ENCODE measurements around the gene DCTPP1. TPM values are rescaled to one million over a fixed set of nuclear protein-coding genes. Genes with fewer than 3 reads are reported as not detected.

DCTPP1 gene
- polyA plus RNA-seq, 1 of the 3 experiments (the other 2 are of a cell fraction): 79.2 TPM

DNA sequence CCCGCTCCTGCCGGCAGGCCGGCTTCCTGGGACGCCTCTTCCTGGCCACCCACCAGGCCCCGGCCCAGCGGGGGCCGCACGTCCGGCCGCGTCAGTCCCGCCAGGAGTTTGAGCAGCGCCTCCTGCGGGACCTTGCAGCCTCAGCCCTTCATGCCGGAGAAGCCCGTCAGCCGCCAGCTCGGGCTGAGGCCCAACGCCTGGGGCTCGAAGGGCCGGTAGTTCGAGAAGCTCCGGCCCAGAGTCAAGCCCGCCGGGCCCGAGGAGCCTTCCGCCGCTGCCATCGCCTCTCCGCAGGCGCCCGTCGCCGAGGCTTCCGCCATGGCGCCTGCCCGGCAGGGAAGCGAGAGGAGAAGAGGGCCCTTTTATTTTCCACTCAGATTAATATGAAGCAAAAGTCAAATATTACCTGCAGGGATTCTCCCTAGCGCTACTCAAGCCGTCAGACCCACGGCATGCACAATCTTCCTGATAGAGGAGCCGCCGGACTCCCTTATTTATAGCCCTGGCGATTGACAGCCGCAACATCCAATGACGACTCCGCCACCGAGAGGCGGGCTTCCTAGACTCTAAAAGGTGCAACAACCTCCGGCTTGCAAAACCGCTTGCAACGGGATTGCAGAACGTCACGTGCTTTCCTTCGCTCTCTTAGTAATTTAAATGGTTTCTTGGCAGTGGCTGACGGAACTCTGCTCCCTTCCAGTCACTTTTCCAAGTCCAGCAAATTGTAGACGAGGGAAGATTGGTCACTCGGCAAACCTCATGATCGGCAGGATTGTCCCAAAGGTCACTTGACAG lies 15.8 kb upstream of the DCTPP1 start, which contains the start of gene SEPHS2 (continued):
- TF ChIP-seq, protein P1, sequence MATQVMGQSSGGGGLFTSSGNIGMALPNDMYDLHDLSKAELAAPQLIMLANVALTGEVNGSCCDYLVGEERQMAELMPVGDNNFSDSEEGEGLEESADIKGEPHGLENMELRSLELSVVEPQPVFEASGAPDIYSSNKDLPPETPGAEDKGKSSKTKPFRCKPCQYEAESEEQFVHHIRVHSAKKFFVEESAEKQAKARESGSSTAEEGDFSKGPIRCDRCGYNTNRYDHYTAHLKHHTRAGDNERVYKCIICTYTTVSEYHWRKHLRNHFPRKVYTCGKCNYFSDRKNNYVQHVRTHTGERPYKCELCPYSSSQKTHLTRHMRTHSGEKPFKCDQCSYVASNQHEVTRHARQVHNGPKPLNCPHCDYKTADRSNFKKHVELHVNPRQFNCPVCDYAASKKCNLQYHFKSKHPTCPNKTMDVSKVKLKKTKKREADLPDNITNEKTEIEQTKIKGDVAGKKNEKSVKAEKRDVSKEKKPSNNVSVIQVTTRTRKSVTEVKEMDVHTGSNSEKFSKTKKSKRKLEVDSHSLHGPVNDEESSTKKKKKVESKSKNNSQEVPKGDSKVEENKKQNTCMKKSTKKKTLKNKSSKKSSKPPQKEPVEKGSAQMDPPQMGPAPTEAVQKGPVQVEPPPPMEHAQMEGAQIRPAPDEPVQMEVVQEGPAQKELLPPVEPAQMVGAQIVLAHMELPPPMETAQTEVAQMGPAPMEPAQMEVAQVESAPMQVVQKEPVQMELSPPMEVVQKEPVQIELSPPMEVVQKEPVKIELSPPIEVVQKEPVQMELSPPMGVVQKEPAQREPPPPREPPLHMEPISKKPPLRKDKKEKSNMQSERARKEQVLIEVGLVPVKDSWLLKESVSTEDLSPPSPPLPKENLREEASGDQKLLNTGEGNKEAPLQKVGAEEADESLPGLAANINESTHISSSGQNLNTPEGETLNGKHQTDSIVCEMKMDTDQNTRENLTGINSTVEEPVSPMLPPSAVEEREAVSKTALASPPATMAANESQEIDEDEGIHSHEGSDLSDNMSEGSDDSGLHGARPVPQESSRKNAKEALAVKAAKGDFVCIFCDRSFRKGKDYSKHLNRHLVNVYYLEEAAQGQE (IDR thresholded peaks at IDR 0.05; ENCODE audit: low read depth, low read length): no peak; the same call in 1 of the 2 replicates
- TF ChIP-seq, protein P2, sequence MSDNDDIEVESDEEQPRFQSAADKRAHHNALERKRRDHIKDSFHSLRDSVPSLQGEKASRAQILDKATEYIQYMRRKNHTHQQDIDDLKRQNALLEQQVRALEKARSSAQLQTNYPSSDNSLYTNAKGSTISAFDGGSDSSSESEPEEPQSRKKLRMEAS (IDR thresholded peaks at IDR 0.05; ENCODE audit: low read depth): peak; percentile 93
- TF ChIP-seq SIN3A (IDR thresholded peaks at IDR 0.05; ENCODE audit: borderline replicate concordance, low read depth, low read length): peak; percentile 67; the same call in 1 of the 2 replicates
- TF ChIP-seq TAF1 (IDR thresholded peaks at IDR 0.05; ENCODE audit: borderline replicate concordance, low read depth, low read length): peak; percentile 78
- TF ChIP-seq, protein P3, sequence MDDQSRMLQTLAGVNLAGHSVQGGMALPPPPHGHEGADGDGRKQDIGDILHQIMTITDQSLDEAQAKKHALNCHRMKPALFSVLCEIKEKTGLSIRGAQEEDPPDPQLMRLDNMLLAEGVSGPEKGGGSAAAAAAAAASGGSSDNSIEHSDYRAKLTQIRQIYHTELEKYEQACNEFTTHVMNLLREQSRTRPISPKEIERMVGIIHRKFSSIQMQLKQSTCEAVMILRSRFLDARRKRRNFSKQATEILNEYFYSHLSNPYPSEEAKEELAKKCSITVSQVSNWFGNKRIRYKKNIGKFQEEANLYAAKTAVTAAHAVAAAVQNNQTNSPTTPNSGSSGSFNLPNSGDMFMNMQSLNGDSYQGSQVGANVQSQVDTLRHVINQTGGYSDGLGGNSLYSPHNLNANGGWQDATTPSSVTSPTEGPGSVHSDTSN (IDR thresholded peaks at IDR 0.05): peak; percentile 100
- peak; percentile 34 for TF ChIP-seq ELF1 (IDR thresholded peaks at IDR 0.05)
- peak; percentile 62 for TF ChIP-seq GABPA (IDR thresholded peaks at IDR 0.05; ENCODE audit: low read depth)
- TF ChIP-seq FOXJ3 (CRISPR knock-in tag; IDR thresholded peaks at IDR 0.05): 0 out of 2 replicates have a peak, but pooled peaks have one; percentile 18
- no peak for TF ChIP-seq NFIC (IDR thresholded peaks at IDR 0.05; ENCODE audit: borderline replicate concordance)
- peak in 1 of 2 experiments; percentile 8; a peak in 1 of 4 replicates for TF ChIP-seq EP300 (IDR thresholded peaks at IDR 0.05; ENCODE audit: borderline replicate concordance in 1 of 2, low read depth in 1 of 2, low read length in 1 of 2)
- no peak for TF ChIP-seq NRF1 (IDR thresholded peaks at IDR 0.05; ENCODE audit: low read depth, low read length)
- TF ChIP-seq RAD21 (IDR thresholded peaks at IDR 0.05; ENCODE audit: low read length): no peak; the same call in 1 of the 2 replicates
- TF ChIP-seq, protein P4, sequence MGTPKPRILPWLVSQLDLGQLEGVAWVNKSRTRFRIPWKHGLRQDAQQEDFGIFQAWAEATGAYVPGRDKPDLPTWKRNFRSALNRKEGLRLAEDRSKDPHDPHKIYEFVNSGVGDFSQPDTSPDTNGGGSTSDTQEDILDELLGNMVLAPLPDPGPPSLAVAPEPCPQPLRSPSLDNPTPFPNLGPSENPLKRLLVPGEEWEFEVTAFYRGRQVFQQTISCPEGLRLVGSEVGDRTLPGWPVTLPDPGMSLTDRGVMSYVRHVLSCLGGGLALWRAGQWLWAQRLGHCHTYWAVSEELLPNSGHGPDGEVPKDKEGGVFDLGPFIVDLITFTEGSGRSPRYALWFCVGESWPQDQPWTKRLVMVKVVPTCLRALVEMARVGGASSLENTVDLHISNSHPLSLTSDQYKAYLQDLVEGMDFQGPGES (IDR thresholded peaks at IDR 0.05; ENCODE audit: low read depth, low read length): peak; percentile 75

DNA sequence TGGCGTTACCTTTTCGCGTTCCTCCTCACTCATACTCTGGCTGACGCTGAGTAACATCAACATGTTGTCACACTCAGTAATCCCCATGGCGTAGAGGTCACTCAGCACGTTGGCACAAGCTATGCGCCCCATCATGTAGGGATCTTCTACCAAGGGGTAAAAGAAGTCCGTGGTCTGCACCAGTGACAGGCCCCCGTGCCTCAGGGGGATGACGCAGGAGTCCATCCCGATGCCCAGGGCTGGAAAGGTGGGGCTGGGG lies 15.2 kb upstream of the DCTPP1 start:
- H3K9ac ChIP-seq: peak overlapping the region; percentile 98
- H3K4me1 ChIP-seq (ENCODE audit: control insufficient read depth in 1 of 2, insufficient read depth in 2 of 2, low read depth in 1 of 2, low read length in 1 of 2): peaks cover 8 to 15% of the 10 kb centered on the region in 2 experiments; a peak in 2 of 4 replicates
- no peaks in the 10 kb centered on the region for H3K27me3 ChIP-seq (ENCODE audit: insufficient read depth)
- 35% methylated on average over 8 of the region's 11 CpGs for WGBS (ENCODE audit: low lambda C conversion rate)
- ChIA-PET CTCF (interaction anchor here (1.0 to 2.9 kb wide), 5 partner anchors 12 to 353 kb away, joined by 3 to 27 read pairs (median 4); partner anchors contain the start of genes DCTPP1 and TBX6), POLR2A (interaction anchor here (0.6 to 1.7 kb wide), 5 partner anchors 15 to 91 kb away, joined by 3 to 6 read pairs (median 3); partner anchors contain the start of gene DCTPP1)
- H3K4me2 ChIP-seq: peak overlapping the region; percentile 89
- peak overlapping the region; percentile 88 for H2AFZ ChIP-seq (ENCODE audit: low read depth)
- DNase-seq: peak; percentile 24
- H3K79me2 ChIP-seq (ENCODE audit: insufficient read depth): peaks cover 24% of the 10 kb centered on the region
- peaks cover 5% of the 10 kb centered on the region for H3F3A ChIP-seq (replicated peaks; ENCODE audit: insufficient read depth)
- H3K9me2 ChIP-seq: no peaks in the 10 kb centered on the region
- no peaks in the 10 kb centered on the region for H4K20me1 ChIP-seq (ENCODE audit: insufficient read depth)
- no peaks in the 10 kb centered on the region for H3K9me3 ChIP-seq
- H3K36me3 ChIP-seq (replicated peaks in 1 of 2; ENCODE audit: control insufficient read depth in 1 of 2, insufficient read depth in 2 of 2, low read length in 1 of 2): peaks cover 12 to 16% of the 10 kb centered on the region in 2 experiments
- TF ChIP-seq, protein P2 (IDR thresholded peaks at IDR 0.05; ENCODE audit: low read depth): 0 out of 2 replicates have a peak, but pooled peaks have one; percentile 27
- TF ChIP-seq, protein P4 (IDR thresholded peaks at IDR 0.05; ENCODE audit: low read depth, low read length): no peak
- peak overlapping the region; percentile 75 to 95 for H3K4me3 ChIP-seq (ENCODE audit: low read depth in 2 of 2, low read length in 1 of 2)
- H3K27ac ChIP-seq (ENCODE audit: low read depth in 2 of 2, low read length in 1 of 2): peak overlapping the region; percentile 86 to 88
